ENCODE measurements around the gene ZNF516. TPM values are rescaled to one million over a fixed set of nuclear protein-coding genes. Genes with fewer than 3 reads are reported as not detected.

The ZNF516 gene
- total and polyA plus RNA-seq, 2 experiments from 2014 or later: 18.2 to 29.2 TPM

GRCh38 chr18:76314015-76314414 is 181.0 kb downstream of the ZNF516 start:
- H3K9me2 ChIP-seq (replicated peaks; ENCODE audit: insufficient read depth): no peaks in the 10 kb centered on the region
- no peak for TF ChIP-seq EZH2phosphoT487 (IDR thresholded peaks at IDR 0.05; ENCODE audit: low read depth, severe bottlenecking, unreplicated experiment)
- TF ChIP-seq CTCF (IDR thresholded peaks at IDR 0.05; ENCODE audit: poor library complexity): no peak
- no peak for TF ChIP-seq EZH2 (IDR thresholded peaks at IDR 0.05; ENCODE audit: borderline replicate concordance)
- no peaks in the 10 kb centered on the region for H3K4me1 ChIP-seq (ENCODE audit: insufficient read depth)
- H3K4me3 ChIP-seq: no peak overlapping the region
- no peak for DNase-seq (ENCODE audit: low spot score)
- no peaks in the 10 kb centered on the region for H3K79me2 ChIP-seq
- H3K27me3 ChIP-seq: no peaks in the 10 kb centered on the region
- 28% methylated on average over 3 of the region's 3 CpGs for WGBS (ENCODE audit: low lambda C conversion rate, missing lambda C conversion rate)
- H3K36me3 ChIP-seq (replicated peaks; ENCODE audit: insufficient read depth, low read depth): no peaks in the 10 kb centered on the region
- H2AFZ ChIP-seq: no peak overlapping the region
- no peak overlapping the region for H3K27ac ChIP-seq
- no peaks in the 10 kb centered on the region for H4K20me1 ChIP-seq (ENCODE audit: insufficient read depth, poor library complexity, severe bottlenecking)
- peak overlapping the region; percentile 41 for H3K4me2 ChIP-seq
- H3K9me3 ChIP-seq (ENCODE audit: low read depth): no peaks in the 10 kb centered on the region

Data from hepatocyte (in vitro differentiated cells).